Ovary (tissue), 3 donors: ENCODE data around the gene UGCG.

ENCODE experiments used
- CTCF ChIP-seq, 3 donors: fragments of 450-650 bp in 2 of 3; fragments of 200-600 bp in 1 of 3; IDR thresholded peaks; one replicate each; pipeline versions ENCODE4 v1.5.1 to v1.8.0; 2016 to 2022; ENCODE audit warnings: antibody characterized with exemption in 3 of 3, mild to moderate bottlenecking in 1 of 3
- EP300 ChIP-seq: sonication (generic); formaldehyde crosslinking; IDR thresholded peaks from one replicate; pipeline ENCODE4 v1.6.1; 2017; ENCODE audit warnings: antibody characterized with exemption
- donor health status: DM: no; HTN: no; CAD: no.

DNA sequence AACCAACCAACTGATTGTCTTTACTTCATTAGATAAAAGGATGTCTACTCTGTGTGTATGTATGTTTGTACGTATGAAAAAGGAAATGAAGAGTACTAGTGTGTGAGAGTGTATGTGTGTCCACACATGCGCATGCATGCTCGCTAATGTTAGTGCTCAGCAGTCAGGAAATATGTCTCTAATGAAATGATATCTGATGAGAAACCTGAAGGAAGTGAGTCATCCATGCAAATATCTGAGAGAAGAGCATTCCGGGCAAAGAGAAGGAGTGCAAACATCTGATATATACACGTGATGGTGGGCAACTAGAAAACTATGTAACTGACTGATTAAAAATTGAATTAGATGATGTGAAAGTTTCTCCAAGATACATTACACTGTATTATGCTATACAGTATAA is 29.6 kb upstream of the UGCG start:
- TF ChIP-seq EP300 (no peak), CTCF (IDR thresholded peaks at IDR 0.05) (no peak)
